ENCODE measurements around the gene EFNA5.

DNA sequence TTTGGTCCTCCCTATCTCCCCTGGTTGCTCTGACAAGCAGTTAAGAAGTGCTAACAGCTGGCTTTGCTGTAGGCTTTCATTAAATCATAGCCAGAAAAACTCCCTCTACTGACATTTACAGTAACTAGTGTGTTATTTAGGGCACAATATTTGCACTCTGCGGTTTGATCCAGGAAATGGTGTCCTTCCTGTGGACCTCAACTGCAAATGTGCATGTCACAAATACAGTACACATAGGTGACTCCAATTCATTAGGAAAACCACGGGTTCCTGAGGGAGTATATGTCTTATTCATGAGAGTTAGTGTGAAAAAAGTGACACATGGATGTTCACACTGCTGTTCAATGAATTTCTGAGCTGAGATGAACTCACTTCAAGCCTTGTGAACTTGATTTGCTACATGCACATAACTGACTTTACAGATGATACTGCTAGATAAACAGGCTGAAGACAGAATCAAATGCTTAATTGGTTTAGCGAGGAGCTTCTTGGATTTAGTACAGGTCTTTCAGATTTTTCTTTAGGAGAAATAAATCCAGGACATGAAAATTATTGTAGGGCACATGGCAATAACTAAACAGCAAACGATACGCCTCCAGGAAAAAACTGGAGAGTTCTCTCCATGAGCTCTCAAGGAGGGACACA is 281.5 kb downstream of the EFNA5 start:
- TF ChIP-seq CTCF (optimal IDR thresholded peaks at IDR 0.05 in 1 of 3, IDR thresholded peaks at IDR 0.05 in 1 of 3, conservative IDR thresholded peaks at IDR 0.05 in 1 of 3; ENCODE audit: extremely low read depth in 1 of 3, insufficient read depth in 2 of 3, low read length in 3 of 3) (peak in 1 of 3 experiments; percentile 1), EZH2 (IDR thresholded peaks at IDR 0.05; ENCODE audit: low read length) (no peak)

Measured in keratinocyte (primary cell).